Epithelial cell of proximal tubule (primary cell): Measurements from ENCODE around the gene TRIM25. TPM values are rescaled to one million over a fixed set of nuclear protein-coding genes. Genes with fewer than 3 reads are reported as not detected.

Experiments
- DNase-seq: peaks from one replicate; pipeline ENCODE4 v3.0.0-alpha.2; 2011; ENCODE audit warnings: low read depth
- H3K4me3 ChIP-seq: 2 replicates; pipeline ENCODE4 v1.5.1; 2011; ENCODE audit warnings: low read depth, mild to moderate bottlenecking, low read length
- CTCF ChIP-seq: conservative IDR thresholded peaks from 2 replicates; pipeline ENCODE4 v1.5.1; 2012; ENCODE audit warnings: low read depth, mild to moderate bottlenecking, low read length
- total RNA-seq: library from RNA; depleted of rRNA; stranded (reverse); fragments of >200 nt; gene quantifications from 2 replicates; pipeline ENCODE4 v1.2.3, GENCODE V29; 2015

The TRIM25 gene
- total RNA-seq, 1 donor from 2014 or later = 58.1 TPM

DNA sequence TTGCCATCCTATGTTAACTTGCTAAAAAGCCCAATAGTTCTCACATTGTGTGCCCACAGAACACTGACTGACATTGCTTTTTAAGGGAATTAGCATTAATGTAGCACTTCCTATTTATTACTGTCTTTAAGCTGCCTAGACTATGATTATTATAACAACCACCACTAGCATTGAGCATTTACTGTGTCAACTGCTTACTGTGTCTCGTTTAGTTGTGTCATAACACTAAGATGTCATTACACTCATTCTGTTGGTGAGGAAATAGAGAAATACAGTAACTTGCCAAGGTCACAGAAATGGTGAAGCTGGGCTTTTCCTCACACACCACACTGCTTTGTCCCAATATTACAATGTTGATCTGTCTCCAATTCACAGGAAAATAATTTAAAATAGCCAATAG is 30.2 kb downstream of the TRIM25 start:
- no peak for DNase-seq
- H3K4me3 ChIP-seq = no peak overlapping the region
- no peak for TF ChIP-seq CTCF

GRCh38 chr17:56881685-56882295 is 32.1 kb downstream of the TRIM25 start:
- TF ChIP-seq CTCF = no peak
- DNase-seq = no peak
- H3K4me3 ChIP-seq = no peak overlapping the region

DNA sequence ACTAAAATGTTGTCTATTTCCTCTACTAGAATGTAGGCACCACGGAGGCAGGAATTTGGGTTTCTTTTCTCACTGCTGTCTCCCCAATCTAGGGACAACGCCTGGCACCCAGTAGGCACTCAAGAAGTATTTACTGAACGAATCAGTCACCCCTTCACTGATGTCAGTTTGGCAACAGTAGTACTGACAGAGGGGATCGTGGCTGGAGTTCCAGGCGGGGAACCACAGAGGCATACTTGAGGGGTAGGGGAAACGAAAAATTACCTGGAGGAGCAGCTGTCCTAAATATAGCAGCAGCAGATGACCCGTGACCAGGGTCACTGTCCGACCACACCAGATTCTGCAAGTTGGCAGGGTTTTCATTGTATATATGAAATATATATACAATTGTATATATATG is 33.3 kb downstream of the TRIM25 start:
- no peak for DNase-seq
- no peak overlapping the region for H3K4me3 ChIP-seq
- TF ChIP-seq CTCF = no peak

DNA sequence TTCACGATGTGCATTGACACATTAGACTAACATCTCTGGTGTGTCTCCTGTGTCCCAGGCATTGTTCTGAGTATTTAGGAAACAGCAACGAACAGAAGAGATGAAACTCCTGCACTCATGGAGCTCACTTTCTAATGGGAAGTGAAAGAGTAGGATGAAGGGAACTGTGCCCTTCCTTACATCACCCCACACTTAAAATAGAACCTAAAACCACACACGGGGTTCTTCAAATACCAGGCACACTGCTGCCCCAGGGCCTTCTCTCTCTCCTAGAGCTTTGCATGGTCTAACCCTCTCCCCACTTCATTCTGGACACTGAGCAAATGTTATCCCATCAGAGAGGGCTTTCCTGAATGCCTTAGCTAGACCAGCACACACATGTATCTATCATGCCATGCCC is 33.7 kb downstream of the TRIM25 start:
- no peak overlapping the region for H3K4me3 ChIP-seq
- DNase-seq = no peak
- no peak for TF ChIP-seq CTCF

DNA sequence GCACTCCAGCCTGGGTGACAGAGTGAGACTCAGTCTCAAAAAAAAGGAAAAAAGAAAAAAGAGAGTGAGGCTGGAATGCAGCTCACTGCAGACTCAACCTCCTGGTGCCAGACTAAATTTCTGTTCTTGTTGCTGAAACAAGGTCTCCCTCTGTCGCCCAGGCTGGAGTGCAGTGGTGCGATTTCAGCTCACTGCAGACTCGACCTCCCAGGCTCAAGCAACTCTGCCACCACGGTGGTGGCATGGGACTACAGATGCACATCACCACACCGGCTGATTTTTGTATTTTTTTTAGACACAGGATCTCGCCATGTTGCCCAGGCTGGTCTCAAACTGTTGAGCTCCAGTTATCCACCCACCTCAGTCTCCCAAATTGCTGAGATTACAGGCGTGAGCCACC is 34.6 kb downstream of the TRIM25 start:
- H3K4me3 ChIP-seq = no peak overlapping the region
- no peak for DNase-seq
- no peak for TF ChIP-seq CTCF

DNA sequence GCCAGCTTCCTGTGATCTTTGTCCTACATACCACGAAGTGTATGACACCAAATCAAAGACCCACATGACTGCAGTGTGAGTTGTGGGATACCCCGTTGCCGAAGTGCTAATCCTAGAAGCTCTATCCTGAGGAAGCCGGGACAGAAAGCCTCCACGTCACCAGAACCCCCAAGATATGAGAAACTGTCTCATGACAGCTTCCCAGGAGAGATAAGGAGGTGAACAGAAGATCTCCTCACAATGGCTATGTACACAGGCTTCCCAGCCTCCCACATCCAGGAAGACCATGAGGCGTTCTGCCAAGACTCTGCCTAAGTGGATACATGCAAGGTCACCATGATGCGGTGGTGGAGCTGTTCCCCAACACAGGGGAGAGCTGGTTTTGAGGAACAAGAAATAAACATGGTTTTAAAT is 37.1 kb downstream of the TRIM25 start:
- no peak for TF ChIP-seq CTCF
- no peak for DNase-seq
- no peak overlapping the region for H3K4me3 ChIP-seq

- DNase-seq = no peak
- H3K4me3 ChIP-seq = no peak overlapping the region
- no peak for TF ChIP-seq CTCF
Measured at GRCh38 chr17:56870081-56870651, 43.7 kb downstream of the TRIM25 start.
